Activated CD4-positive, alpha-beta T cell treated with anti-CD3 and anti-CD28 coated beads, Interleukin-2, amount 10 ng/mL, durations not matched to agents 7 days and 5 days (primary cell): Measurements from ENCODE around the gene CENPT. TPM values are rescaled to one million over a fixed set of nuclear protein-coding genes. Genes with fewer than 3 reads are reported as not detected.
"Not testable (repeated sequence)": the region's sequence is repeated elsewhere in the genome, so short reads cannot be mapped to it uniquely, and the experiment has no call there.

ENCODE experiments used
- CTCF ChIA-PET: fragments of 350-600 bp; sonication (Branson Sonifier 250); formaldehyde crosslinking; loops from one replicate; lab custom pipeline; 2021; ENCODE audit warnings: antibody characterized with exemption; lab: Charles Lee
- POLR2A ChIA-PET: fragments of 350-600 bp; sonication (Branson Sonifier 250); formaldehyde crosslinking; loops from one replicate; lab custom pipeline; 2021; ENCODE audit warnings: antibody characterized with exemption; lab: Charles Lee
- DNase-seq: peaks from one replicate; pipeline ENCODE4 v3.0.0-alpha.2; 2020
- H3K27ac Mint-ChIP-seq: one replicate; pipeline ENCODE4 v1.8.0; 2021; ENCODE audit warnings: mild to moderate bottlenecking, moderate library complexity, mixed read lengths
- H3K27me3 Mint-ChIP-seq: one replicate; pipeline ENCODE4 v1.8.0; 2021; ENCODE audit warnings: mixed read lengths
- H3K36me3 Mint-ChIP-seq: one replicate; pipeline ENCODE4 v1.8.0; 2021; ENCODE audit warnings: low read depth, mixed read lengths
- H3K4me1 Mint-ChIP-seq: one replicate; pipeline ENCODE4 v1.8.0; 2021; ENCODE audit warnings: mixed read lengths
- H3K4me3 Mint-ChIP-seq: one replicate; pipeline ENCODE4 v1.8.0; 2021; ENCODE audit warnings: mild to moderate bottlenecking, moderate library complexity, mixed read lengths
- H3K9me3 Mint-ChIP-seq: one replicate; pipeline ENCODE4 v1.8.0; 2021; ENCODE audit warnings: mixed read lengths
- total RNA-seq, 2 experiments: library from RNA; stranded (reverse); gene quantifications; one replicate each; pipeline ENCODE4 v1.2.3, GENCODE V29; 2021

The CENPT gene
- total RNA-seq, 2 experiments from 2014 or later: 62.1 to 64.0 TPM

DNA sequence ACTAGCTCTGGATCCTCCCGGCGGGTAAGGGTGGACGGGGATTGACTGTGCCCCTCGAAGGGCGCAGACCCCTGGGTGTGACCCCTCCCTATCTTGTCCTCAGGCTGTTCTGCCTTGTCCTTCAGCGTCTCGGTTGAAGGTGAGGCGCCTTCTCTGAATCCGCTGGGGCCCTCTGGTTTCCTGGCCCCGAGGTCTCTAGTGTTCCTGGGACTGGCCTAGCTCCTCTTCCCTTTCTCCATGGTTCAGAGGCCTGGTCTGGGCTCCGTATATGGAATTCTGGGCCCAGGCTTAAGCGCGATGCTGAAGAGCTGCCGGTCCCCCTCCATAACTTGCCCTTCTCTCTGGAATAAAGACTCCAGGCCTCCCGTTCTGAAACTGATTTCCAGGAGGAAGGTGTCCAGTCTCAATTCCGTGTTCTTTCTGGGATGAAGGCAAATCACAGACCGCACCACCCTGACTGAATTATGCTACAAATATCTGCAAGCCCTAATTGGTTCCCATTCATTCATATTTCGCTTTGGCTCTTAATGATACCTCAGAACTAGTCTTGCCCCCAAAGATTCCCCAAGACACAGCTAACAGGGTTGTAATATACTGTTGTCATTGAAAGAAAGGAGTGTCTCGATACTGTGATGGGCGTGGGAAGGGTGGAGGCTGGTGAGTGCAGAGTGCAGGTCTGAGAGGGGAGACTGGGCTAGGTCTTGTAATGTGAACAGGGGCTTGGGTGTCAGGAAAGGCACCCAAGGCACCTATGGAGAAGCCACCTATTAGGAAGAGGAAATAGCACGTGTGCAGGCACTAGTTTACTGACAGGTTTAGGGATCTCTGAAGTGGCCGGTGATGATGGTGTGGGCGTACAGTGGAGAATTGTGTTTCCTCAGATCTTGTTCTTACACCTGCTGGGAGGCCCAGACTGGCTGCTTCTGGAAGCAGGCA, 26.2 kb upstream of the CENPT start:
- Mint-ChIP-seq H3K27ac (peak overlapping the region; percentile 94), H3K4me1 (peaks cover 29% of the 10 kb centered on the region), H3K27me3 (no peaks in the 10 kb centered on the region), H3K9me3 (no peaks in the 10 kb centered on the region), H3K36me3 (peaks cover 29% of the 10 kb centered on the region), H3K4me3 (peak overlapping the region; percentile 93)
- CTCF ChIA-PET: interaction anchor here (0.7 to 1.9 kb wide), 6 partner anchors 10 to 167 kb away, joined by 3 to 10 read pairs (median 4); no protein-coding TSS in a partner anchor
- DNase-seq: no peak
- POLR2A ChIA-PET: no interaction called here

DNA sequence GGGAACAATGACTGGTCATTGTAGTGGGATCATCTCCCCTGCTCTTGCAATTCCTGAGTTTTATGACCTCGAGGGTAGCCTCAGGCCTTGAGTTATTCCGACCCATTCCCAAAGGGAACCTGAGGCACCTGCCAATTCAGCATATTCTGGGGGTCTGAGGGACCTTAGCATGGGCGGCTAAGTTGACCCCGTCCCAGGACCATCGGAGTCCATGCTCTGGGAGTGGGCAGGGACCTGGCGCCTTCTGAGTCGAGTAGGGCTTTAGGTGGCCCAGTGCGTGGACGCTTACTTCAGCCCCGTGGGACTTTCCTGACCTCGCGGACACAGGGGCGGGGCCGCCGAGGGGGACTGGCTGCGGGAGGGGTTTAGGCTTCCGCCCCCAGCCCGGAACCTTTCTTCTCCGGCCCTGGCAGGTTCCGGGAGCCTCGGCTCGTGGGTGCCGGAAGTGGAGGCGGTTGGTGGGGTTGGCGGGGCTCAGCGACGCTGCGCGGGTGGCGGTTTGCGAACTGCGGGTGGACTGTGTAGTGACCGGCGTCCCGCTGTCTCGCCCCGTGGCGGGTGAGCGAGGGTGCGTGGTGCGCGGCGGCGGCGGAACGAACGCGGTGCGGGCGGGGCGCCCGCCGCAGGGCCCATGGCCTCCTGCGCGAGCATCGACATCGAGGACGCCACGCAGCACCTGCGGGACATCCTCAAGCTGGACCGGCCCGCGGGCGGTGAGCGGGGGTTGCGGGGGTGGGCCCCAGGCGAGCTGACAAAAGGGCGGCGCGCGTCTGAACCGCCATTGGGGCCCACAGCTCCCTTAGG, 25.3 kb upstream of the CENPT start, which contains the start of gene EDC4:
Gene EDC4, plus strand, starts transcription at position 422 of the 804 bp plus-strand sequence. Its CDS starts 210 bp downstream, at position 632.
- Mint-ChIP-seq H3K4me3 (peak within 1 kb of the TSS; percentile 93), H3K27ac (peak within 1 kb of the TSS; percentile 94), H3K36me3 (peaks cover 25% of the 10 kb centered on the region), H3K27me3 (no peaks in the 10 kb centered on the region), H3K9me3 (no peaks in the 10 kb centered on the region), H3K4me1 (peaks cover 29% of the 10 kb centered on the region)
- ChIA-PET POLR2A (no interaction called here), CTCF (interaction anchor here (0.7 to 1.6 kb wide), 4 partner anchors 11 to 168 kb away, joined by 3 to 4 read pairs (median 4); no protein-coding TSS in a partner anchor)
- DNase-seq: peak; percentile 88

- no peak for DNase-seq
- CTCF ChIA-PET: interaction anchor here (0.8 to 1.9 kb wide), 5 partner anchors 10 to 350 kb away, joined by 3 to 9 read pairs (median 3); no protein-coding TSS in a partner anchor
- Mint-ChIP-seq H3K27ac (peak overlapping the region; percentile 94), H3K4me1 (peaks cover 29% of the 10 kb centered on the region), H3K9me3 (no peaks in the 10 kb centered on the region), H3K36me3 (peaks cover 20% of the 10 kb centered on the region), H3K4me3 (peak overlapping the region; percentile 93), H3K27me3 (no peaks in the 10 kb centered on the region)
- POLR2A ChIA-PET: no interaction called here
Observed at GRCh38 chr16:67872131-67872630, 24.7 kb upstream of the CENPT start.

- Mint-ChIP-seq H3K27ac (no peak overlapping the region), H3K36me3 (peaks cover 14% of the 10 kb centered on the region), H3K27me3 (no peaks in the 10 kb centered on the region), H3K9me3 (no peaks in the 10 kb centered on the region), H3K4me3 (no peak overlapping the region), H3K4me1 (peaks cover 29% of the 10 kb centered on the region)
- no peak for DNase-seq
- CTCF ChIA-PET: interaction anchor here (0.8 to 1.9 kb wide), 6 partner anchors 9 to 350 kb away, joined by 3 to 9 read pairs (median 4); no protein-coding TSS in a partner anchor
- POLR2A ChIA-PET: interaction anchor here (0.5 kb wide), 1 partner anchor 182 kb away, joined by 4 read pairs; no protein-coding TSS in a partner anchor
Observed at GRCh38 chr16:67871256-67871655, 23.8 kb upstream of the CENPT start.

DNA sequence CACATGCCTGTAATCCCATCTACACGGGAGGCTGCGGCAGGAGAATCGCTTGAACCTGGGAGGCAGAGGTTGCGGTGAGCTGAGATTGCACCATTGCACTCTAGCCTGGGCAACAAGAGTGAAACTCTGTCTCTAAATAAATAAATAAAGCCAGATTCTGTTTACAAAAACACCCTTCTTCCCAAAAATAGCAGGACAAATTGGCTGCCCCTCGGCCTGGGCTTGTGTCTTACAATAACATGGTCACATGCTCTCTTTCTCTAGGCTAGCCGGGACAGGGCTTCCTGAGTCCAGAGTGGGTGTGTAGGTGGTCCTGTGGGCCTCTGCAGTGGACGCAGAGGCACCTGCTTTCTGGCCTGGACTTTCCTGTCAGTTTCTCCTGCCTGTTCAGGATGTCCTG, 22.2 kb upstream of the CENPT start:
- Mint-ChIP-seq H3K27ac (no peak overlapping the region), H3K4me3 (no peak overlapping the region), H3K9me3 (no peaks in the 10 kb centered on the region), H3K4me1 (peaks cover 16% of the 10 kb centered on the region), H3K36me3 (peaks cover 17% of the 10 kb centered on the region), H3K27me3 (no peaks in the 10 kb centered on the region)
- ChIA-PET CTCF (interaction anchor here (1.0 to 5.2 kb wide), 3 partner anchors 15 to 308 kb away, joined by 3 to 24 read pairs (median 3); partner anchors contain the start of gene CTCF), POLR2A (no interaction called here)
- no peak for DNase-seq

DNA sequence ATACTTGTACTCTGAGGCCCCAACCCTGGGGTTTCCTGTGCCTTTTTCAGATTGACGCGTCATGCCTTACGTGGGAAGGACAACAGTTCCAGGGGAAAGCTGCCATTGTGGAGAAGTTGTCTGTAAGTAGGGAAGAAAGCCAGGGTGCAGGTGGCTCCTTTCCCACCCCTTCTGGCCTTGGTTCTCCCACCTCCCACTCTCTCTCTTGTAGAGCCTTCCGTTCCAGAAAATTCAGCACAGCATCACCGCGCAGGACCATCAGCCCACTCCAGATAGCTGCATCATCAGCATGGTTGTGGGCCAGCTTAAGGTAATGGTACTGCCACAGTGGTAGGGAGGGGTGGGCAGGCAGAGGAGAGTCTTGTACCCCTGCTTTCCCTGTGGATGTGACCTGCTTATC, 20.8 kb upstream of the CENPT start:
- no peaks in the 10 kb centered on the region for H3K9me3 Mint-ChIP-seq
- CTCF ChIA-PET: interaction anchor here (0.8 to 5.2 kb wide), 3 partner anchors 15 to 306 kb away, joined by 3 to 24 read pairs (median 4); partner anchors contain the start of gene CTCF
- no peak for DNase-seq
- H3K36me3 Mint-ChIP-seq: peaks cover 19% of the 10 kb centered on the region
- POLR2A ChIA-PET: interaction anchor here (0.6 kb wide), 1 partner anchor 13 kb away, joined by 3 read pairs; no protein-coding TSS in a partner anchor
- H3K27ac Mint-ChIP-seq: no peak overlapping the region
- H3K4me3 Mint-ChIP-seq: no peak overlapping the region
- H3K4me1 Mint-ChIP-seq: peaks cover 6% of the 10 kb centered on the region
- no peaks in the 10 kb centered on the region for H3K27me3 Mint-ChIP-seq

DNA sequence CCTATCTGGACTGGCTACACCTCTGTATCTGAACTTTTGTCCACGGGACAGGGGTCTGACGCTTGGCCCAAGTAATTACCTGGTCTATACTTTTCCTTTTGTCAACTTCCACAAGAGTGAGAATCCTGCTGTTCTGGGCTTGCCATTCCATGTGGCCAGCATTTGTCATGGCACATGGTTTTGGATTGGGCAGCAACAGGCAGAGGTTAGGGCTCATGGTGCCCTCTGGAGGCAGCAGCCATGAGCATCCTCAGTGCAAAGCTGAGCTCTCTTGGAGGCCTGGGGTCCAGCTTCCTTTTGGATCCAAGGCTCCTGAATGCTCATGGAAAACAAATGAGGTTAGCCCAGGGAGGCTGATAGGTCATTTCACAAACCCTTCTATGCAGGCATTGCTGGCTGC, 17.8 kb upstream of the CENPT start:
- H3K36me3 Mint-ChIP-seq: peaks cover 15% of the 10 kb centered on the region
- H3K27me3 Mint-ChIP-seq: no peaks in the 10 kb centered on the region
- no peak overlapping the region for H3K4me3 Mint-ChIP-seq
- no peak overlapping the region for H3K27ac Mint-ChIP-seq
- no peaks in the 10 kb centered on the region for H3K9me3 Mint-ChIP-seq
- ChIA-PET POLR2A (no interaction called here), CTCF (interaction anchor here (0.6 to 5.2 kb wide), 11 partner anchors 10 to 388 kb away, joined by 3 to 24 read pairs (median 4); partner anchors contain the start of gene PARD6A)
- peaks cover 5% of the 10 kb centered on the region for H3K4me1 Mint-ChIP-seq
- DNase-seq: peak; percentile 36

DNA sequence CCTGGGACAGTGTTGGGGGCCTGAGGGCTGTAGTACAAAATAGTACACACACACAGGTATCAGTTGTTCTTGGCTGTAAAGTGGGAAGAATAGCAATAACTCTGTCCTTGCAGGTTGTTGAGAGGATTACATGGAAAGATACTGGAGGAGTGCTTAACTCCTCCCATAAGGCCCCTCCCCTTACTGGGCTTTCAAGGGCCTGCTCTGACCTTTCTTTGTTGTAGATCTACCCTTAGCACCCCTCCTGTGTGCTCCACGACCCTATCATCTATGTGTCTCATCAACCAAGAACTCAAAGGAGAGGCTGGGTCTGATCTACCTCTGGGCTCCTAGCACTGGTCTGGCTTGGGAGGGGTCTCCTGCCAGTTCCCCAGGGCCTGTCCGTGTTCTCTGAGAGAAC, 17.1 kb upstream of the CENPT start:
- Mint-ChIP-seq H3K4me3 (no peak overlapping the region), H3K27ac (no peak overlapping the region), H3K27me3 (no peaks in the 10 kb centered on the region), H3K36me3 (peaks cover 15% of the 10 kb centered on the region), H3K4me1 (peaks cover 5% of the 10 kb centered on the region), H3K9me3 (no peaks in the 10 kb centered on the region)
- no peak for DNase-seq
- ChIA-PET CTCF (interaction anchor here (0.6 to 1.1 kb wide), 2 partner anchors 44 to 343 kb away, joined by 3 to 4 read pairs; no protein-coding TSS in a partner anchor), POLR2A (interaction anchor here (0.6 kb wide), 1 partner anchor 29 kb away, joined by 3 read pairs; no protein-coding TSS in a partner anchor)

GRCh38 chr16:67864044-67864443, 16.6 kb upstream of the CENPT start:
- DNase-seq, H3K9me3 Mint-ChIP-seq, H3K4me1 Mint-ChIP-seq, H3K27ac Mint-ChIP-seq, H3K4me3 Mint-ChIP-seq, H3K27me3 Mint-ChIP-seq: not testable (repeated sequence)
- ChIA-PET CTCF (interaction anchor here (0.6 to 3.3 kb wide), 2 partner anchors 43 to 48 kb away, joined by 3 to 18 read pairs; no protein-coding TSS in a partner anchor), POLR2A (interaction anchor here (0.6 kb wide), 1 partner anchor 14 kb away, joined by 3 read pairs; no protein-coding TSS in a partner anchor)
- peaks cover 15% of the 10 kb centered on the region for H3K36me3 Mint-ChIP-seq

DNA sequence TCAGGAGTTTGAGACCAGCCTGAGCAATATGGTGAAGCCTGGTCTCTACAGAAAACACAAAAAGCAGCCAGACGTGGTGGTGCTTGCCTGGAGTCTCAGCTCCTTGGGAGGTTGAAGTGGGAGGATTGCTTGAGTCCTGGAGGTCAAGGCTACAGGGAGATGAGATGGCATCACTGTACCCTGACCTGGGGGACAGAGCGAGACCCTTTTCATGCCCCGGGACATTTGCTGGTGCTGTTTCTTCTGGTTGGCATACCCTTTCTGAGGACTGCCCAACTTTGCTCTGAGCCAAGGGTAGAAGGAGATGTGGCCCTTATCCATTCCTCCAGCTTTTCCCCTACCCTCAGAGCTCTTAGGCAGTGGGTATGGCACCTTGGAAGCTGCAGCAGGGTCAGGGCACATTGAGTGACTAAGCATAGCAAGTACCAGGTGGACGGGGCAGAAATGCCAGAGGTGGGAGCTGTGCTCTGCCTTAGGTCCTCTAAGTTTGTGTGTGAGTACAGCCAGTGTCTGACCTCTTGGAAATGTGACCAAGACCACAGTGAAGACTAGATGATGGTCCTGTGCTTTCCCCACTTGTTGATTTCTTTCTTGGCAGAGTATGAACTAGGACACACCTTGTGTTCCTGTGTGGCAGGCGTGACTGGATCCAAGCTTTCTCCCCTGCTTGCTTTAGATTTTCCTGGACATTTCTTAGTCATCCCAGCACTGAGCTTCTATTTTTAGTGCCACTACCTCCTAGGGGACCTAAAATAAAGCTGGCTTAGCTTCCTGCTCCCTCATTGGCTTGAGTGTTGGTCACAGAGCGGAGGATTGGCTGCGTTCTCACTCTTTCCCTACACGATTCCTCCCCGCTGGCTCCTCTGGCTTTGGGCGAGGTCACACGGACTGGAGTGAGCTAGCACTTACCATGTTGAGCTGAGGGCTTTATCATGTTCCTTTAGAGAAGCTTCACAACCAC, 15.4 kb upstream of the CENPT start:
- H3K4me3 Mint-ChIP-seq: no peak overlapping the region
- no peaks in the 10 kb centered on the region for H3K27me3 Mint-ChIP-seq
- peaks cover 12% of the 10 kb centered on the region for H3K36me3 Mint-ChIP-seq
- H3K27ac Mint-ChIP-seq: no peak overlapping the region
- H3K9me3 Mint-ChIP-seq: no peaks in the 10 kb centered on the region
- POLR2A ChIA-PET: interaction anchor here (0.6 kb wide), 1 partner anchor 13 kb away, joined by 3 read pairs; no protein-coding TSS in a partner anchor
- CTCF ChIA-PET: interaction anchor here (0.6 to 3.3 kb wide), 11 partner anchors 8 to 49 kb away, joined by 3 to 18 read pairs (median 4); partner anchors contain the start of gene NRN1L
- DNase-seq: no peak
- H3K4me1 Mint-ChIP-seq: peaks cover 9% of the 10 kb centered on the region

DNA sequence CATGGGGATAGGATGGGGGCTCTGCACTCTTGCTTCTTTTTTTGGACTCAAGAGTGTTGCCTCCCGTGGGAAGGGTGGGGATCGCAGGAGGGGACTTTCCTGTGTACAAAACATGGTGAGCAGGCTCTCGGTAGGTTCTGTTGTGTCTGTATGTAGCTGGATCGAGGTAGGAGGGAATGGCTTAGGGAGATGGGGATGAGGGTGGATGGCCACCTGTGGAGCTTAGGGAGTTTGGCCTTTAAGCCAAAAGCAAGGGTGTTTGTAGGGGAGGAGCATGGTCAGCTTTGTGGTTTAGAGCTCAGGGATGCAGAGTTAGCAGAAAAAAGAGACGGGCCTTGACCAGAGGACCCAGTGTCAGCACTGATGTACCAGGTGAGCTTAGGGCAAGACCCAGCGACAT, 14.4 kb upstream of the CENPT start:
- ChIA-PET POLR2A (no interaction called here), CTCF (interaction anchor here (0.8 to 3.3 kb wide), 8 partner anchors 9 to 46 kb away, joined by 3 to 18 read pairs (median 4); partner anchors contain the start of gene NRN1L)
- Mint-ChIP-seq H3K4me3 (no peak overlapping the region), H3K36me3 (peaks cover 12% of the 10 kb centered on the region), H3K27me3 (no peaks in the 10 kb centered on the region), H3K4me1 (peaks cover 17% of the 10 kb centered on the region), H3K9me3 (no peaks in the 10 kb centered on the region), H3K27ac (no peak overlapping the region)
- DNase-seq: no peak
